Mesenchymal stem cell (in vitro differentiated cells and primary cell): Measurements from ENCODE around the gene CST11.

Source experiments
- DNase-seq: peaks from one replicate; pipeline ENCODE4 v3.0.0-alpha.2; 2013
- H2AFZ ChIP-seq: one replicate; pipeline ENCODE4 v1.6.1; 2013; ENCODE audit warnings: low read depth, mild to moderate bottlenecking, control low read depth, inconsistent platforms, low read length, moderate library complexity
- H2AK5ac ChIP-seq: 2 replicates; pipeline ENCODE4 v1.6.1; 2013; ENCODE audit warnings: low read length, moderate library complexity, mild to moderate bottlenecking, inconsistent platforms; ENCODE audit not compliant: severe bottlenecking
- H2BK120ac ChIP-seq: one replicate; pipeline ENCODE4 v1.6.1; 2013; ENCODE audit warnings: low read depth, mild to moderate bottlenecking, inconsistent platforms, low read length, moderate library complexity
- H2BK12ac ChIP-seq, 2 experiments: one replicate each; pipeline ENCODE4 v1.6.1; 2013; ENCODE audit warnings: inconsistent platforms in 2 of 2, low read length in 2 of 2, mild to moderate bottlenecking in 2 of 2, moderate library complexity in 2 of 2, control low read depth in 1 of 2
- H2BK15ac ChIP-seq: one replicate; pipeline ENCODE4 v1.6.1; 2013; ENCODE audit warnings: mild to moderate bottlenecking, low read depth, inconsistent platforms; ENCODE audit not compliant: poor library complexity, severe bottlenecking
- H2BK5ac ChIP-seq: 2 replicates; pipeline ENCODE4 v1.6.1; 2013; ENCODE audit warnings: low read depth, mild to moderate bottlenecking, low read length, control low read depth, inconsistent platforms; ENCODE audit not compliant: poor library complexity, severe bottlenecking
- H3K14ac ChIP-seq, 2 experiments: one replicate each; pipeline ENCODE4 v1.6.1; 2013; ENCODE audit warnings: inconsistent platforms in 2 of 2, low read length in 2 of 2, control low read depth in 1 of 2, mild to moderate bottlenecking in 1 of 2, moderate library complexity in 1 of 2
- H3K18ac ChIP-seq, 2 experiments: one replicate each; pipeline ENCODE4 v1.6.1; 2013; ENCODE audit warnings: inconsistent platforms in 2 of 2, low read length in 2 of 2, control low read depth in 1 of 2, low read depth in 1 of 2, mild to moderate bottlenecking in 1 of 2
- H3K23ac ChIP-seq, 2 experiments: one replicate each; pipeline ENCODE4 v1.6.1; 2013; ENCODE audit warnings: inconsistent platforms in 2 of 2, low read length in 2 of 2, mild to moderate bottlenecking in 2 of 2, moderate library complexity in 2 of 2, control low read depth in 1 of 2
- H3K27ac ChIP-seq: 2 replicates; pipeline ENCODE4 v1.5.1; 2013; ENCODE audit warnings: mild to moderate bottlenecking, moderate library complexity, low read length, control low read depth, inconsistent platforms; ENCODE audit not compliant: poor library complexity, severe bottlenecking
- H3K27me3 ChIP-seq, 2 experiments: 2 replicates each; pipeline versions ENCODE4 v1.6.1 to v1.7.0; 2013; ENCODE audit warnings: low read length in 2 of 2, mild to moderate bottlenecking in 2 of 2, moderate library complexity in 2 of 2, control low read depth in 1 of 2, inconsistent platforms in 1 of 2; ENCODE audit not compliant: control insufficient read depth in 1 of 2, insufficient read depth in 1 of 2
- H3K36me3 ChIP-seq, 2 experiments: 2 replicates each; pipeline versions ENCODE4 v1.6.1 to v1.7.0; 2013; ENCODE audit warnings: low read length in 2 of 2, control low read depth in 1 of 2, inconsistent platforms in 1 of 2, low read depth in 1 of 2, mild to moderate bottlenecking in 1 of 2; ENCODE audit not compliant: insufficient read depth in 2 of 2, control insufficient read depth in 1 of 2
- H3K4ac ChIP-seq, 2 experiments: one replicate each; pipeline ENCODE4 v1.6.1; 2013; ENCODE audit warnings: inconsistent platforms in 2 of 2, low read length in 2 of 2, mild to moderate bottlenecking in 2 of 2, moderate library complexity in 2 of 2, control low read depth in 1 of 2, low read depth in 1 of 2
- H3K4me1 ChIP-seq: 2 replicates; pipeline ENCODE4 v1.6.1; 2013; ENCODE audit warnings: low read depth, low read length, control low read depth; ENCODE audit not compliant: control insufficient read depth, insufficient read depth
- H3K4me2 ChIP-seq: 2 replicates; pipeline ENCODE4 v1.6.1; 2013; ENCODE audit warnings: low read length, mild to moderate bottlenecking, inconsistent platforms; ENCODE audit not compliant: poor library complexity, severe bottlenecking
- H3K4me3 ChIP-seq, 2 experiments: 2 replicates each; pipeline versions ENCODE4 v1.5.1 to v1.7.0; 2013; ENCODE audit warnings: low read length in 2 of 2, mild to moderate bottlenecking in 2 of 2, control low read depth in 1 of 2, low read depth in 1 of 2; ENCODE audit not compliant: insufficient read depth in 1 of 2
- H3K79me1 ChIP-seq: replicated peaks from 2 replicates; pipeline ENCODE4 v1.6.1; 2013; ENCODE audit warnings: mild to moderate bottlenecking, control low read depth, low read length, inconsistent platforms; ENCODE audit not compliant: poor library complexity, severe bottlenecking
- H3K9ac ChIP-seq: 2 replicates; pipeline ENCODE4 v1.7.0; 2013; ENCODE audit warnings: mild to moderate bottlenecking, low read length, moderate library complexity
- H3K9me3 ChIP-seq: 2 replicates; pipeline ENCODE4 v1.7.0; 2013; ENCODE audit warnings: mild to moderate bottlenecking, low read length; ENCODE audit not compliant: control insufficient read depth
- H4K8ac ChIP-seq: one replicate; pipeline ENCODE4 v1.6.1; 2013; ENCODE audit warnings: inconsistent platforms, mild to moderate bottlenecking, low read length, moderate library complexity
- H4K91ac ChIP-seq: one replicate; pipeline ENCODE4 v1.6.1; 2013; ENCODE audit warnings: mild to moderate bottlenecking, low read length, inconsistent platforms
- WGBS: methylation state at CpG from one replicate; pipeline ENCODE4 v1.1.7; 2013; ENCODE audit warnings: mixed read lengths; 5-methylcytosine and 5-hydroxymethylcytosine counted together

CST11 gene

GRCh38 chr20:23425129-23425528 is 27.5 kb downstream of the CST11 start:
- no peak overlapping the region for H3K4me3 ChIP-seq
- 93% methylated on average over 9 of the region's 9 CpGs for WGBS

GRCh38 chr20:23420943-23421931 is 31.4 kb downstream of the CST11 start, which contains the start of gene NAPB:
Gene NAPB, minus strand, starts transcription at chr20:23421488. Its CDS starts 86 bp downstream, at chr20:23421402.
- peak within 1 kb of the TSS; percentile 85 for H3K4me2 ChIP-seq
- peaks cover 2% of the 10 kb centered on the region for H3K79me1 ChIP-seq
- H2AK5ac ChIP-seq, result no peak within 1 kb of the TSS
- peak within 1 kb of the TSS; percentile 97 for H3K18ac ChIP-seq
- peak within 1 kb of the TSS; percentile 90 for H2BK15ac ChIP-seq
- H4K91ac ChIP-seq, result peak within 1 kb of the TSS; percentile 89
- H3K36me3 ChIP-seq, result no peaks in the 10 kb centered on the region
- H3K9me3 ChIP-seq, result no peaks in the 10 kb centered on the region
- H3K14ac ChIP-seq, result peak within 1 kb of the TSS; percentile 62 to 99
- peak within 1 kb of the TSS; percentile 56 to 84 for H2BK12ac ChIP-seq
- H3K4me3 ChIP-seq, result peak within 1 kb of the TSS; percentile 92 to 94
- peak within 1 kb of the TSS; percentile 70 for H2AFZ ChIP-seq
- peak within 1 kb of the TSS; percentile 53 to 96 for H3K4ac ChIP-seq
- no peaks in the 10 kb centered on the region for H3K4me1 ChIP-seq
- H3K23ac ChIP-seq, result peak within 1 kb of the TSS in 1 of 2 experiments; percentile 91
- H3K27ac ChIP-seq, result peak within 1 kb of the TSS; percentile 80
- DNase-seq, result peak; percentile 93
- 2% methylated on average over 59 of the region's 64 CpGs for WGBS
- peak within 1 kb of the TSS; percentile 87 for H3K9ac ChIP-seq
- peaks cover 6 to 8% of the 10 kb centered on the region in 2 experiments for H3K27me3 ChIP-seq
- H2BK5ac ChIP-seq, result peak within 1 kb of the TSS; percentile 69
- H2BK120ac ChIP-seq, result peak within 1 kb of the TSS; percentile 68
- H4K8ac ChIP-seq, result peak within 1 kb of the TSS; percentile 91

More at GRCh38 chr20:23425129-23425528, 27.5 kb downstream of the CST11 start:
- H2BK5ac ChIP-seq, result no peak overlapping the region
- no peak overlapping the region for H2BK120ac ChIP-seq
- no peaks in the 10 kb centered on the region for H3K4me1 ChIP-seq
- DNase-seq, result no peak
- no peak overlapping the region for H2AK5ac ChIP-seq
- H3K4me2 ChIP-seq, result no peak overlapping the region
- peak overlapping the region in 1 of 2 experiments; percentile 70 for H3K23ac ChIP-seq
- no peak overlapping the region for H3K9ac ChIP-seq
- no peak overlapping the region for H2AFZ ChIP-seq
- no peak overlapping the region for H2BK15ac ChIP-seq
- no peak overlapping the region for H3K14ac ChIP-seq
- H4K91ac ChIP-seq, result no peak overlapping the region
- no peaks in the 10 kb centered on the region for H3K9me3 ChIP-seq
- H3K18ac ChIP-seq, result no peak overlapping the region
- no peak overlapping the region for H3K27ac ChIP-seq
- H3K36me3 ChIP-seq, result no peaks in the 10 kb centered on the region
- no peak overlapping the region for H2BK12ac ChIP-seq
- no peaks in the 10 kb centered on the region for H3K79me1 ChIP-seq
- H4K8ac ChIP-seq, result no peak overlapping the region
- no peak overlapping the region for H3K4ac ChIP-seq
- H3K27me3 ChIP-seq, result peaks cover 6 to 8% of the 10 kb centered on the region in 2 experiments

GRCh38 chr20:23419995-23420901 is 32.4 kb downstream of the CST11 start:
- Histone ChIP-seq H3K14ac (no peak overlapping the region), H3K4me3 (peak overlapping the region; percentile 92 to 94), H2AFZ (no peak overlapping the region), H2AK5ac (no peak overlapping the region), H3K23ac (peak overlapping the region in 1 of 2 experiments; percentile 76), H3K27me3 (peaks cover 5 to 8% of the 10 kb centered on the region in 2 experiments), H3K9ac (peak overlapping the region; percentile 87), H4K91ac (peak overlapping the region; percentile 74), H2BK12ac (no peak overlapping the region), H3K4ac (peak overlapping the region; percentile 51 to 96), H2BK120ac (peak overlapping the region; percentile 68), H2BK5ac (peak overlapping the region; percentile 69), H3K79me1 (peaks cover 2% of the 10 kb centered on the region), H3K18ac (peak overlapping the region; percentile 73 to 97), H3K4me1 (no peaks in the 10 kb centered on the region), H3K27ac (peak overlapping the region; percentile 80), H4K8ac (no peak overlapping the region), H3K36me3 (peaks cover 0 to 3% of the 10 kb centered on the region in 2 experiments), H3K9me3 (no peaks in the 10 kb centered on the region), H2BK15ac (peak overlapping the region; percentile 44), H3K4me2 (peak overlapping the region; percentile 85)
- peak; percentile 81 for DNase-seq
- under 1% methylated on average over 56 of the region's 58 CpGs for WGBS
